ENCODE measurements around the gene PPP1R3C.

The PPP1R3C gene

DNA sequence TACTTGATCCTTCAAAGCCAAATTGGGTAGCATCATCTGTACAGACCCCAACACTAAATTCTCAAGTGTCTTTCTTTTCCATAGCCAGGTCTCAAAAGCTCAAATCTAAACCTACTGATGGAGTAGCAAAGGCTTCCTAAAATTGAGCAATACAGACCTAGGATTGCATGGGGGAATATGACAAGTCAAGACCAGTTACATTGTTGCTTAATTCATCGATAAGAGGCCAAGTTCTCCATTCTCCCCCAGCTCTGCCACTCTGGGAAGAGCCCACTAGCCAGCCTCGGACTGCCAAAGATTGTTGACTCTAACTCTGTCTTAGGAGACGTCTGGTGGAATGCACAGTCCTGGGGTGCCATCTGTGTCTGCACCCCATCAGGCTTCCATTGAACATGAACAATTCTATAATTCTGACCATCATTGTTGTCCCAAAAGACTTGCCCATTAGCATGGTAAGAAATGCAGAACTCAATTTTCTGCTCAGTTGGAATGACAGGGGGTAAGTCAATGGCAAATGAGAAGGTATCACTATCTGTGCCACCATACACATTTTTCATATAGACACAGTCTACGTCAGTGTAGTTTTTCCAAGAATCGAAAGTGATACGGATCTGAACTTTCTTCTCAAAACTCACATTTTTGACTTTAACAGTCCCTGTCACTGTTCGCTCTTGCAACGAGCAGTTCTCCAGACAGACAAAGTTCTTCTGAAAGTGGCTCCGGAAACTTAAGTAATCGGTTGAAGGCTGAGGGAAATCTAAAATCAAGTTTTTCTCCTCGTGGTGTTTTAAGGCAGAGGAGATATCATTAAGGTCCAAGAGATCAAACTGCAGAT lies 2.9 kb downstream of the PPP1R3C start:
- no peak for DNase-seq

- DNase-seq: no peak
These were observed 4.5 kb downstream of the PPP1R3C start for GRCh38 chr10:91628383-91628782.

DNA sequence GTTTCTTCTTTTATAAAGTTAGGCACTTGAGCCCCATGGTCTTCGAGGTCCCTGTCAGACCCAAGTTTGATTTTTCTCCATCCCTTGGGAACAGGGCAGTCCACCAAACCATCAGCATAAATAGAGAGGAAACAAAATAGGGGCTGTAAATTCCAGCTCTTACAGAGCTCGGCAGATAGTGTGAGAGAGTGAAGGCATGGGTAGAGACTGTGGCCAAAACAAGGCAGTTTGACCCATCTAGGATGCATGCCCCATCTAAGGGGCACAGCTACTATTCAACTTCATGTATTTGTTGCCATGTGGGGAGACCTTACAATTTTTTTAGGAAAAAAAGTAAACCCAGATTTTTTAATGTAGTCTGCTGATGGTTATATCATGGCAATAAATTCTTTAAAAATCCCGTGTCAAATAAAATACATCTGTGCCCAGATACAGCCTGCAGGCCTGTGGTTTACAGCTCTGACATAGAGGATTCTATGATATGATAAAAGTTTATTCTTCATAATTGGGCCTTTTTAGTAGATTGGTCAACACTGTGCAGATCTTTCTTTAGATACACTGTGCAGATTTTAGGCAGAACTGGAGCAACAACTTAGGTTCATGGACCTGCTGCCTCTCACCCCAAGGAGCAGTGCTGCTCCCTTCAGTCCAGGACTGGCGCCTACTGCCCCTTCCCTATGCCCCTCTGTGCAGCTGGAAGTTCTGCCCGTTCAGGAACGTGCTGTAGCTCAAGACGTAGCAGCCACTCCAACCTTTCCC lies 5.3 kb downstream of the PPP1R3C start:
- DNase-seq: no peak

- DNase-seq: no peak
These were observed 5.9 kb downstream of the PPP1R3C start for GRCh38 chr10:91626936-91627335.

DNA sequence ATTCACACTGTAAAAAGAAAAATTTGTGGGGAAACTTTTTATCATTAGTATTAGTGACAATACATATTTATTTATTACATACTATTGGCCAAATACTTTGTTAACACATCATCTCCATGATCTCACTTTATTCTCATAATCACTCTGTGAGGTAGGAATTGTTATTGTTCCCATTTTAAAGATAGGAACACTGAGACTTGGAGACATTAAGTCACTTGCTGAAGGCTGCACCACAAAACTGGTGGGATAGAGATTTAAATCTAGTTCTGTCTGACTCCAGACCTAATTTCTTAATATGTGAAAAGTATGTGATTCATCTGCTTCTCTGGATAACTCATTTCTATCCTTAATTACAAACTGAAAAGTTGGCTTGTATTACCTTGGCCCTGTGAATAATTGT lies 8.2 kb downstream of the PPP1R3C start:
- no peak for DNase-seq

- no peak for DNase-seq
These were observed 10.3 kb downstream of the PPP1R3C start for GRCh38 chr10:91622601-91623000.

- no peak for DNase-seq
These were observed 11.3 kb downstream of the PPP1R3C start for GRCh38 chr10:91621483-91622113.

DNA sequence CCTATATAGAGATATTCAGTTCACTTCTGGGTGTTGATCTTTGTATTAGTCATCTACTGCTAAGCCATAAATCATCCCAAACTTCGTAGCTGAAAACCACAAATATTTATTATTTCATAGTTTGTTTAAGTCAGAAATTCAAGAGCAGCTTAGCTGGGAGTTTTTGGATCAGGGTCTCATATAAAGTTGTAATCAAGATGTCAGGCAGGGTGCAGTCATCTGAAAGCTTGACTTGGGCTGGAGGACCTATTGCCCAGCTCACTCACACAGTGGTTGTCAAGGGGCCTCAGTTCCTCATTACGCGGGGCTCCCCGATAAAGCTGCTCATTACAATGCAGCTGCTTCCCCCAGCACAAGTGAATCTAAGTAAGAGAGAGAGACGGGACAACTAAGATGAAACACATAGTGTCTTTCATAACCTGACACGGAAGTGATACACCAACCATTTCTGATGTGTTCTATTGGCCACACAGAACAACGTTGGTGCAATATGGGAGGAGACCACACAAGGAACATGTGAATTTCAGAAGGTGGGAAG lies 15.7 kb downstream of the PPP1R3C start:
- no peak for DNase-seq

GRCh38 chr10:91616137-91616536 lies 16.7 kb downstream of the PPP1R3C start:
- no peak for DNase-seq

- no peak for DNase-seq
These were observed 18.6 kb downstream of the PPP1R3C start for GRCh38 chr10:91614225-91614624.

GRCh38 chr10:91613411-91614187 lies 19.3 kb downstream of the PPP1R3C start:
- no peak for DNase-seq

GRCh38 chr10:91610919-91611318 lies 22.0 kb downstream of the PPP1R3C start:
- no peak for DNase-seq

GRCh38 chr10:91610444-91610843 lies 22.4 kb downstream of the PPP1R3C start:
- DNase-seq: no peak

DNA sequence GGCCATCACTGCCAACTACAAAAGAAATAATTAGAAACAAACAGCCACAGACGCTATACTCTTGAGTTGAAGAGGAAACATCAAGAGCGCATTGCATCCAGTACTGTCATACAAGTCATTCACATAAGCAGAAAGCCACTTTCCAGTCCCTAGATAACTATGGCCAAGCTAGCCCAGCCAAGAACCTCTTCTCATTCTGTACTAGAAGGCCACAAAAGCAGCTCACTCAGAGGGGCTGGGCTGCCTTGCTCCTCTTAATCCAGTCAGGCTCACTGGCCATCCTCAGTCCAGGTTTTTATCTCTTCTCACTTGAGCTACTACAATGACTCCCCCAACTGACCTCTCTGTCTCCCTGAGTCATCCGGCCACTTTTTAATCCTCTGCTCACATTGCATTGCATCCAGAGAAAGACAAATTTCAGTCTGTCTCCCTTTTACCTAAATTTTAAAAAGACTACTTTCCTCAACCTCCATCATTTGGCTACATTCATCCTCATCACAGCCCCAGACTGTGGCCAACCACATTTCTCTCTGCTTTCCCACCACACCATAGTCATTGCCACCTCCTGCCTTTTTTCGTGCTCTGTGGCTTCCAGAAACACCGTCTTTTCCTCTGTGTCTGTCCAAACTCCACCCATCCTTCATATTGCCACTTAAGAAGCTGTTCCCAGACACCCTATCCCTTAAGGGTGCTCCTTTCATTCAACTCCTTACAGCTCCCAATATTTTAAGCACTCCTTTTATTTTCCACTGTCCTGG lies 25.0 kb downstream of the PPP1R3C start:
- DNase-seq: no peak

DNA sequence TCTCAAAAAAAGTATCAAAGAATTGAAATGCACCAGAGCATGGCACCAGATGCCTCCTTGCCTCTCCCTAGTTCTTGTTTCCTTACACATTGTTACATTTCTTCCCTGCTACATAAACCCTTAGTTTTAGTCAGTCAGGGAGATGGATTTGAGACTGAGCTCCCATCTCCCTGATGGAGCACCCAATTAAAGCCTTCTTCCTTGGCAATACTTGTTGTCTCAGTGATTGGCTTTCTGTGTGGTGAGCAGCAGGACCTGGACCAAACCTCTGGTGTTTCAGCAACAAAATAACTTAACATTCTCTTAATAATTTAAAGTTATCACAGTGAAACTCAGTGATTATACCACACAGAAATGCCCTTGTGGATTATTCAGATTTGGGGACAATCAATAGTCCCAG lies 26.9 kb downstream of the PPP1R3C start:
- no peak for DNase-seq

- DNase-seq: no peak
These were observed 28.0 kb downstream of the PPP1R3C start for GRCh38 chr10:91604553-91605534.

DNA sequence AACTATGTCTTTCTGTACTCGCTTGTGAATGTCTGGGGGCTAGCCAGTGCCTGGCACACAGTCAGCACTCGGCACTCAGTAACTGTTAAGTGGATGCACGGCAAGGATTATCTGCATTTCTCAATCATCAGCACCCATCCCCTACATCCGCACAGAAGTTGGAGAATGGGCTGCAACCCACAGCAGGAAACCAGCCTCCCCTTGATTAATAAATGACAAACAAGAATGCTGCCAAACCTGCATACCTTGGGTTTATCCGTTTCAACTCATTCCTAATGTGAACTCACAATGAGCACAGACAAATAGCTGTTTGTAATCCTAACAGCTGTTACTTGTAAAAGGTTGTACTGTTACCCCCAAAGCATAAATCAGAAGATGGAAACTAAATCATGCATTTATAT lies 28.9 kb downstream of the PPP1R3C start:
- DNase-seq: no peak

GRCh38 chr10:91602868-91603568 lies 29.9 kb downstream of the PPP1R3C start:
- no peak for DNase-seq

GRCh38 chr10:91602449-91602848 lies 30.4 kb downstream of the PPP1R3C start:
- DNase-seq: no peak

DNA sequence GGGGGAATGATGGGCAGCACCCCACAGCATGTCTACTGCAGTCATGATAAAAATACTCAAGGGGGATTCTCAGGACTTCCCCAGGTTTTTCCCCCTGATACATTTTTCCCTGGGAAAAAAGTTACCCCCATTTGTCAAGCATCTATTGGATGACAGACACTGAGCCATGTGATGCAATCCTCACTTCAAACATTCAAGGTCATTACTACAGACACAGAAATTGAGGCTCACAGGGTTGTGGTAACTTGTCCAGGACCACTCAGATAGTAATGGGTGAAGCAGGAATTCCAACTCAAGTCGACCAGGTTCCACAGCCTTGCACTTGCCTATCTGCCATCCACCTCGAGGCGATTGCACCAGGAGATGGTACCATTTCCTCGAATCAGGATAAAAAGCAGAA lies 31.7 kb downstream of the PPP1R3C start:
- no peak for DNase-seq
